Stimulated activated CD4-positive, alpha-beta T cell treated with anti-CD3 and anti-CD28 coated beads, Interleukin-2, amount 100 ng/mL, for 24 hours (primary cell): Measurements from ENCODE around the gene VCX3A.
"Not testable (repeated sequence)": the region's sequence is repeated elsewhere in the genome, so short reads cannot be mapped to it uniquely, and the experiment has no call there.

Experiments
- DNase-seq, 2 donors: peaks; one replicate each; pipeline ENCODE4 v3.0.0-alpha.2; 2020

The VCX3A gene

DNA sequence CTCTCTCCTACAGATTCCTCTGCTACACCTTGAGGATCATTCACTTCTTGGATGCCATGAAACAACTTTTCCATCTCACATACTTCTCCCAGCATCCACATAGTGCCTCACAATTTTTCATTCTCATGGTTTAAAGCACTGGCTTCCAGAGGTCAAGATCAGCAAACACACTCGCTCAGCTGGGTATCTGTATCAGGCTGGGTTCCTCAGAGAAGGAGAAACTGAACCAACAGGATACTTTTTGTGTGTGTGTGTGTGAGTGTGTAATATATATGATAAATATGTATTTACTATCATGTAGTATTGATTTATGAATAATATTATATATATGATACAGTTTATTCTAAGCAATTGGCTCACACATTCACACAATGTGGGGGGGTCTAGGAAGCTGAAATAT, at the start of gene VCX3A:
Gene VCX3A, minus strand, starts transcription at position 101 of the 400 bp plus-strand sequence. CDS start 621 bp downstream, outside the sequence.
- not testable (repeated sequence) for DNase-seq

DNA sequence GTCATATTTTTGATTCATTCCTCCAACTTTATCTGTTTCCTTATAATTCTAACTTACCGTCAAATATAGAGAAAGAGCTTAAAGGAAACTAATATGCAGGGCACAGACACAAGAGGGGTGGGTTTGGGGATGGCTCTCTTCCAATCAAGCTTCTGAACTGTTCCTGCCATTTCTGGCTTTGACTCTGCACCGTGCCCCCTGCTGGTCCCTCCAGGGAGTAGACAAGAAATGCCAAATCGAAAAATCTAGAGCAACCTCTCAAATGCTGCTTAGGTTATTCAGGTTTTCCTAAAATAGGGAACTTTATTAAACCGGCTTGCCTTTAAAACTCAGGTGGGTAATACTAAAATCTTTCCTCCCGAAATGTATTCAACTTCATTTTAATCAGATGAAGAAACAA, 39.8 kb upstream of the VCX3A start:
- no peak for DNase-seq

DNA sequence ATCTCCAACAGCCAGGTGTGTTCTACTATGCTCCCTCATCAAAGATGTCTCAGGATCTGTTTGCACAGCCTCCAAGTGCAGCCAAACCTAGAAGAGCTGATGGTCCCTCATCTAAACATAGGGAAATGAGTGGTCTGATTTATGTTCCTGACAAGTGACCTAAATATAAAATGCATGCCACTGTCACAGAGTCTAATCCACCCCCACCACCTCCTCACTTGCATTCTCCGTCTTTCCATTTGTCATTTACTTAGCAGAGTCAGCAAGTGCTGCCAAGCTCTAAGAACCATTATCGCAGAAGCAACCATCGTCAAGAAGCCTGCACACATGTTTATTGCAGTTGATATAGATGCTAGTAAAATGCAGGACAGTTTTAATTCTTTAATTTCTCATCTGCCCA, 33.1 kb upstream of the VCX3A start:
- DNase-seq: no peak

DNA sequence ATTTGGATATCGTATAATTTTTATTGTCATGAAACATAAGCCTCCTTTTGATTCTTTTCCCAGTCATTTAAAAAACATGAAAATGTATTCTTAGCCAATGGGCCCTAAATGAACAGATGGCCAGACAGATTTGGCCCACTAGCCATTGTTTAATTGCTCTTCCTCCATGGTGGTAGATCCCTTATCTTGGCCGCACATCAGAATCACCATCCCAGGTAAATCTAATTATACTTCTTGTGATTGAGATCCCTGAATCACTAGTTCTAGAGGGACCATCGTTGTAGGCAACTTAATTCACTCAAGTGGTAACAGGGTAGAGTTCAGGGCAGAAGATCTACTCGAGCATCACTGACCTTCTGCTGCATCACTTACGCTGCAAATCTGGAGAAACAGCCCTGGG, 24.1 kb upstream of the VCX3A start:
- DNase-seq: no peak

DNA sequence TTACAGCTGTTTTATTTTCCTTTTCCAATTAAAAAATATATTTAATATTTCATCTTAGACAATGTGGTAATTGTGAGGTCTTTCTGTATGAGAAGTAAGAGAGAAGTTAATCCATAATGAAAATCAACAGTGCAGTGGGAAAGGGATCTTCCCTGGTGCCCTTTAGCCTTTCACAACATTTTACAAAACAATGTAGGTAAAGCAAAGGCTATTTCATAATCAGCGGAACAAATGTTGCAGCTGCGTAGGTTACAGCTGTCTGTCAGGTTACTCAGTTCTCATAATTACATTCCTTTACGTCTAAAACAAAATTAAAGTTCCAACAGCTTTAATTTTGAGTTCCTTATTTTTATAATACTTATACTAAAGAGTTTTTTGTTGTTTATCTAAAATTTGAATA, 22.8 kb upstream of the VCX3A start:
- DNase-seq: no peak

DNA sequence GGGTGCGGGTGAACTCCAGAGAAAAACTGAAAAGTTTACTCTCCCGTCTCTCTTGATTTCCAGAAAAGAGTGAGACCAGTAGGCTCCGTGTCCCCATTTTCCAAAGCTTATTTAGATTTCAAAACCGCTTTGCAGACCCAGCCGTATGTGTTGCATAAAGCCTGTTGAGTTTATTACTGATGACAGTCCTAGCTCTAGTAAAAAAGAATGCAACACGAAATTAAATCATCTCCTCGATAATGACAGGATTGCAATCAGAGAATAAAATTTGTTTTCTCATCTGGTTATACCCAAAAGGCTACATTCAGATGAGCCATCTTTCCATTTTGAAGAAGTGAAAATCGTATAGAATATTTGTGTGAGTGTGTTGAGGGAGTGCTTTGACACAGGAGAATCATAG, 16.1 kb upstream of the VCX3A start:
- DNase-seq: no peak

DNA sequence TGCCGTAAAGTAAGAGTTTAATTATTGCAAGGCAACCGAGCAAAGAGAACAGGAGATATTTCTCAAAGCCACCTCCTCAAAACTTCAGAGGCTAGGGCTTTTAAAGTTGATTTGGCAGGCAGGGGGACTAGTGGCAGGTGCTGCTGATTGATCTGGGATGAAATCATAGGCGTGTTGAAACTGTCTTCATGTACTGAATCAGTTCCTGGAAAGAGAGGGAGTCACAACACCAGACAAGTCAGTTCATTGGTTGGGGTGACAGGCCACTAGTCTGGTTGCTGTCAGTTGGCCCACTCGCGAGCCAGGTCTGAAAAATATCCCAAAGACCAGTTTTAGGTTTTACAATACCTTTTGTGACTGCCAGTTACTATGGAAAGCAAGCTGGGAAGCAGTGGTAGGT, 10.8 kb upstream of the VCX3A start:
- no peak for DNase-seq

DNA sequence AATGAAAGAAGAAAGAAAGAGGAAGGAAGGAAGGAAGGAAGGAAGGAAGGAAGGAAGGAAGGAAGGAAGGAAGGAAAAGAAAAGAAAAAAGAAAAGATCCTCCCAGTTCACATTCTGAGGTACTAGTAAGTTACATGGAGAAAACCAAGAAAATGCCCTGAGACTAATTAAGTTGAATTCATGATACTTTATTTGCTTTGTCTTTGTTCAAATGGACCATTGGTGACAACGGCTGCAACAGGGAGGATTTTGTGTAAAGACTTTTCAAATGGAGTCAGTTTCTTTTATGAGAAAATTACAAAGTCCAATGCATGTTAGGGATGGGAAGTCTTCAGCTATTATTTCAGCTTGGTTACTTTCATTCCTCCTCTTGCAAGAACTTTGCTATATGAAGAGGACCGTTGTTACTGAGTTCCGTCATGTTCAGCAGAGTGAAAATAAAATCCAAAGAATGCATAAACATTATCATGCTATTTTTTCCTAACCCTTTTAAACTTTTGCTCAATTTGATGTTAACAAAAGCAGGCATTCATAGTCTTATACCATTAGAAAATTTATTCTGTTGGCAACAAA, 8.3 kb downstream of the VCX3A start:
- DNase-seq: no peak

DNA sequence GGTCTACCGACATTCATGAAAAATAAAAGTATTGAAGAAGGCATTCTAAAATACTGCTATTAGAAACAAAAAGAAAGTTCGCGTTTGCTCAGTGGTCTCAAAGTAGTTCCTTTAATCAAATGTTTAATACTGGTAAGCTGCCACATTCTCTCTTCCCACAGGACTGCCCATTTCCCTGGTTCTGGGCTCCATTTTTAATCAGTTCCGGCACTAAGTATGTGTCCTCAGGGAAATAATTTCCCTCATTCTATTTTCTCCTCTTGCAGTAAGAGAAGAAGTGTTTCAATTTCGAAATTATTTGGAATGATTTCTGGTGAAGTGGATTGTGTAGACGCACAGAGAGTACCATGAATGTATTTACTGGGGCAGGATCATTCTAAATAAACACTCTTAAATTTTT, 17.5 kb downstream of the VCX3A start:
- DNase-seq: no peak

DNA sequence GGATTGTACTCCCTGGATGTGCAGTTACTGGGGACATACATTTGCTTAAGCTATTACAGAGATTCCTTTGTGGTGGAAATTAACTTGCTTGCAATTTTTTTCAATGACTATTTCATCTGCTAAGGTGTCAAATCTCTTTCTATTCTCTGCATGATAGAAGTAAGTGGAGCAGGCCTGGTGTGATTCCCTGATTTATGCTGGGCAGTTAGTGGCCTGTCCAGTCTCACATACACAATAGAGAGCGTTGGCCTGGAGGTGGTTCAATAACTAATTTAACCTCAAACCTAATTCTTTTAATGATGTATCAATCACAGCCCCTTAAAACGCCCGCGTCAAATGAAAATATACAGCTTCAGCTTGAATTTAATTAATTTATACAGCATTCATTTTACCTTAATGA, 28.5 kb downstream of the VCX3A start:
- no peak for DNase-seq

DNA sequence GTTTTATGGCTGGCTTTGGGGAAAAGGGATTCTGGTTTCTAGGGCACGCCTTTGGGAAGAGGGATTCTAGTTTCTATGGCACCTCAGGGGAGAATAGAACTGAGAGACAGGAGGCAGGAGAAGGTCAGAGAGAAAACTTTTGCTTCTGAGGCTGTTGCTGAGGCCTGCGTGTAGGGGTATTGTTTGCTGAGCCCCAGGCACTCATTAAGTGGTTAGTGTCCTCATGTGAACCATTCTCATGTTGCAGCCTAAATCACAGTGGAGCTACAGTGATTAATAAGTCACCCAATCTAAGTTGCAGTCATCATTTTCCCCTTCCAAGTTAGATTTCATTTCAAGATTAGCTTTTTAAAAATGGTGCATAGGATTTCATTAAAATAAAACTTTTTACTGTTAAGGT, 29.0 kb downstream of the VCX3A start:
- DNase-seq: no peak

DNA sequence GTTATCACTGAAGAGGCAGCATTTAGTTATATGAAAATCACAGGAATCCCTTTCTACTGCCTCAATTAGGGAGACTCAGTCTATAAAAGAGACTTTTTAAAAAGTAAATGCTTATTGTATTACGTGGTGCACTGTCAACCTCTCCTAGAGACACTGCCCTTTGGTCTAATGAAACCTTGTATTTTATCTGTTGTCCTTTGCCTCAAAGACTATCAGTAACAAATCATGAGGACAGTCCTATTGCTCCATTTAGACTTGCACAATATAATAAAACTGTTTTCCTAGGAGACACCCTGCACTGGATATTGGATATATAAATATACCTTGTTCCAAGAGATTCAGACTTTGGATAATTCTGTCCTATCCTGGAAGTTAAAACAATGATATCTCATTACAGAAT, 34.2 kb downstream of the VCX3A start:
- DNase-seq: no peak

DNA sequence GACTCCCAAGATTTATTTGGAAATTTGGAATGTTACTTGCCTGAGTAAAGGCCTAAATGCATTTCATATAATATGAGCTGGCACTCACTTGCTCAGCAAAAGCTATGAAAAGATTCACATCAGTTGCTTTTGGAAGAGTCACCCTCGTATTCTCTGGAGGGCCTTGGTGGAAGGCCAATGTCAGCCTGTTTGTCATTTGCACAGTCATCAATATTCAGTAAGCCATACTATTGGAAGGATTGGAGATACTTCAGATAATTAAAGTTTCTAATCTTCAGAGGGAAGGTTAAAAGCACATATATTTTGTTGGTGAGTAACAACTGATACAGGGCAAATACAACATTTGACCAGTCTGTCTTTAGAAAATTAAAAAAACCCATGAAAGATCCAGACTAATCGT, 36.6 kb downstream of the VCX3A start:
- DNase-seq: no peak
